GM18870 (cell line): ENCODE results near the gene KCNK16.

Experiments used
- ATAC-seq: cut with Tn5 transposase; IDR thresholded peaks from one replicate; pipeline ENCODE4 v1.9.1; 2021; ENCODE audit warnings: moderate library complexity; ENCODE audit not compliant: unreplicated experiment

Gene KCNK16

GRCh38 chr6:39342692-39343395 lies 20.3 kb upstream of the KCNK16 start:
- ATAC-seq = no peak

GRCh38 chr6:39341937-39342336 lies 19.4 kb upstream of the KCNK16 start:
- no peak for ATAC-seq

- no peak for ATAC-seq
Observed at GRCh38 chr6:39341352-39341751, 18.9 kb upstream of the KCNK16 start.

GRCh38 chr6:39339868-39340550 lies 17.5 kb upstream of the KCNK16 start:
- no peak for ATAC-seq

- no peak for ATAC-seq
Observed at GRCh38 chr6:39339096-39339867, 16.8 kb upstream of the KCNK16 start.

GRCh38 chr6:39338397-39338796 lies 15.9 kb upstream of the KCNK16 start:
- ATAC-seq = no peak

GRCh38 chr6:39335780-39336545 lies 13.5 kb upstream of the KCNK16 start:
- no peak for ATAC-seq

GRCh38 chr6:39333644-39334438 lies 11.3 kb upstream of the KCNK16 start:
- no peak for ATAC-seq

GRCh38 chr6:39330476-39330875 lies 8.0 kb upstream of the KCNK16 start:
- ATAC-seq = no peak

GRCh38 chr6:39330057-39330456 lies 7.6 kb upstream of the KCNK16 start:
- ATAC-seq = no peak

- no peak for ATAC-seq
Observed at GRCh38 chr6:39328066-39328465, 5.6 kb upstream of the KCNK16 start.

GRCh38 chr6:39327507-39327906 lies 5.0 kb upstream of the KCNK16 start:
- no peak for ATAC-seq

- no peak for ATAC-seq
Observed at GRCh38 chr6:39321761-39322160, 741 bp downstream of the KCNK16 start.

GRCh38 chr6:39320363-39320984 lies 2.0 kb downstream of the KCNK16 start:
- no peak for ATAC-seq

- no peak for ATAC-seq
Observed at GRCh38 chr6:39319621-39320362, 2.7 kb downstream of the KCNK16 start.

- no peak for ATAC-seq
Observed at GRCh38 chr6:39317256-39317655, 5.2 kb downstream of the KCNK16 start.

- ATAC-seq = no peak
Observed at GRCh38 chr6:39314273-39314795, 8.2 kb downstream of the KCNK16 start, which contains the start of gene KCNK17. TSS of gene KCNK17 (minus strand) at chr6:39314419. CDS start at chr6:39314320, 99 bp downstream.

- ATAC-seq = no peak
Observed at GRCh38 chr6:39313526-39314272, 8.8 kb downstream of the KCNK16 start.
